ENCODE results near the gene LGI4. TPM values are rescaled to one million over a fixed set of nuclear protein-coding genes. Genes with fewer than 3 reads are reported as not detected.
A peak's percentile ranks its signal among the peaks of the same experiment; 100 is the strongest.

The LGI4 gene
- total and polyA plus RNA-seq, 3 experiments from 2014 or later, result 0.18 TPM; not detected in 2

DNA sequence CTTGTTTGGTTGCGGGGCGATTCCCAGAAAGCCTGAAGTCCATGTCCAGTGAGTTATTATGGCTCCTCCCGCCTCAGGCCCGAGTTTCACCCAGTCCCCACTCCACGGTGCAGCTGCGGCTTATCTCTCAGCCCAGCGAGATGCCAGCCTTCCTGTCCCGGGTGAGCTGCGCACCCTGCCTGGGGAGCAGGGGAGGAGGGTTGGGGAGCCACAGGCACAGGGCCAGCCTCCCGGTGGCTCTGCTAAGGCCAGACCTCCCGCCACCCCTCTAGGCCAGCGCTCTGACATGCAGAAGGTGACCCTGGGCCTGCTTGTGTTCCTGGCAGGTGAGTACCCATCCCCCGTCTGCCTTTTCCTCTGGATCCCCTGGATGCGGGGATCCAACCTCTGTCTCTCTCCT is 15.8 kb downstream of the LGI4 start:
- ChIA-PET POLR2A (no interaction called here), CTCF (interaction anchor here (0.7 kb wide), 1 partner anchor 17 kb away, joined by 3 read pairs; no protein-coding TSS in a partner anchor)
- peaks cover 0 to 2% (median 0%) of the 10 kb centered on the region in 3 donors for H3K36me3 Mint-ChIP-seq
- Histone ChIP-seq H3K27me3 (ENCODE audit: insufficient read depth, low read length, poor library complexity, severe bottlenecking) (no peaks in the 10 kb centered on the region), H3K4me1 (ENCODE audit: insufficient read depth, low read length) (peaks cover 8% of the 10 kb centered on the region), H3K27ac (ENCODE audit: low read depth, low read length) (no peak overlapping the region), H3K36me3 (ENCODE audit: insufficient read depth, low read length) (no peaks in the 10 kb centered on the region), H3K9me3 (ENCODE audit: low read length) (no peaks in the 10 kb centered on the region), H3K4me3 (ENCODE audit: low read length) (no peak overlapping the region)
- peaks cover 3 to 4% of the 10 kb centered on the region in 2 donors for H3K27me3 Mint-ChIP-seq
- H3K4me3 Mint-ChIP-seq, result no peak overlapping the region
- H3K27ac Mint-ChIP-seq, result peak overlapping the region in 2 of 8 donors; percentile 63 to 81
- H3K9me3 Mint-ChIP-seq, result no peaks in the 10 kb centered on the region
- DNase-seq, result no peak
- H3K4me1 Mint-ChIP-seq, result peaks cover 7 to 11% (median 8%) of the 10 kb centered on the region in 3 donors

DNA sequence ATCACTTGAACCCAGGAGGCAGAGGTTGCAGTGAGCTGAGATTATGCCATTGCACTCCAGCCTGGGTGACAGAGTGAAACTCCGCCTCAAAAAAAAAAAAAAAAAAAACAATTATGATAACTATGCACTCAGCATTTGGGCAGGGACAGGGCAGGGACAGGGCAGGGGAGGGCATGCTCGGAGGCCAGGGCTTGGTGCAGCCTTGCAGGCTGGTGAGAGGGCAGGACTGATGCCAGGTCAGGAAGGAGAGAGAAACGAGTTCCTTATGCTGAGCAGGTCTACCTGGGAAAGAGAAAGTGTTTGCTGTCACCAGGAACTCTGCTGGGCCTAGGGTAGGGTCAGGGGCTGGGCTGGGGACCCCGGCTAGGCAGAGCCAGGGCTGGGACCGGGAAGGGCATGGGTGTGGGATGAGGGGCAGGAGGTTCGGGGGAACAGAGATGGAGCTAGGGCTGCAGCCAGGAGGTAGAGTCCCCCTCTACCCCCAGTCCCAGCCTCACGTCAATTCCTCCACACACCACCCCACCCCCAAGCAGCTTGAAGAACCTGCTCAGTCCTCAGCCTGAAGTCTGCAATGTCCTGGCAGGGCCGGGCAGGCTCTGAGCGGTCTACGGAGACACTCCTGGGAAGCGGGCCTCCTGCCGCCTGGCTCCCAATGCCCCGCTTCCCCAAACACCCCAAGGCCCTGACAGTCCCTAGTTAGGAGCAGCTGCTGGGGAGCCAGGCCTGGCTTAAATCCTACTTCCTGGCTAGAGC is 16.4 kb downstream of the LGI4 start:
- no peak for DNase-seq
- Histone ChIP-seq H3K36me3 (ENCODE audit: insufficient read depth, low read length) (no peaks in the 10 kb centered on the region), H3K4me3 (ENCODE audit: low read length) (no peak overlapping the region), H3K9me3 (ENCODE audit: low read length) (no peaks in the 10 kb centered on the region), H3K27ac (ENCODE audit: low read depth, low read length) (no peak overlapping the region), H3K4me1 (ENCODE audit: insufficient read depth, low read length) (peaks cover 8% of the 10 kb centered on the region), H3K27me3 (ENCODE audit: insufficient read depth, low read length, poor library complexity, severe bottlenecking) (no peaks in the 10 kb centered on the region)
- H3K36me3 Mint-ChIP-seq, result peaks cover 0 to 2% (median 0%) of the 10 kb centered on the region in 3 donors
- H3K27me3 Mint-ChIP-seq, result peaks cover 0 to 3% of the 10 kb centered on the region in 2 donors
- H3K4me1 Mint-ChIP-seq, result peaks cover 5 to 6% (median 5%) of the 10 kb centered on the region in 3 donors
- ChIA-PET POLR2A (no interaction called here), CTCF (interaction anchor here (1.8 kb wide), 1 partner anchor 52 kb away, joined by 5 read pairs; no protein-coding TSS in a partner anchor)
- H3K27ac Mint-ChIP-seq, result peak overlapping the region in 1 of 8 donors; percentile 63
- no peak overlapping the region for H3K4me3 Mint-ChIP-seq
- H3K9me3 Mint-ChIP-seq, result no peaks in the 10 kb centered on the region

DNA sequence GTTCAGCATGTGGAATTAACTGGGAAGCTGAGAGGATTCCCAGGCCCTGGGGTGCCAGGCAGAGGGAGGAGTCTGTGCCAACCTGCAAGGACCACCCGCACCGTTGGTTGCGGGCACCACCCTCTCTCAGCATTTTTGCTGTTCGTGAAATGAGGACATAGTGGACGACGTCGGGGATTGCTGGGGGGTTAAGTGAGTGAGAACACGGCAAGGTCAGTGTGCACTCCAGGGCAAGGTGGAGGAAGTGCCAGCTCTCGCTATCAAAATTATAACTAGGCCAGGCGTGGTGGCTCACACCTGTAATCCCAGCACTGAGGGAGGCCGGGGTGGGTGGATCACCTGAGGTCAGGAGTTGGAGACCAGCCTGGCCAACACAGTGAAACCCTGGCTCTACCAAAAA is 17.1 kb downstream of the LGI4 start:
- no peak overlapping the region for H3K27ac ChIP-seq (ENCODE audit: low read depth, low read length)
- H3K4me3 ChIP-seq (ENCODE audit: low read length), result no peak overlapping the region
- no peaks in the 10 kb centered on the region for H3K36me3 ChIP-seq (ENCODE audit: insufficient read depth, low read length)
- Mint-ChIP-seq H3K27ac (no peak overlapping the region), H3K4me1 (peaks cover 5 to 6% (median 5%) of the 10 kb centered on the region in 3 donors), H3K4me3 (no peak overlapping the region), H3K9me3 (no peaks in the 10 kb centered on the region), H3K27me3 (peaks cover 0 to 3% of the 10 kb centered on the region in 2 donors), H3K36me3 (peaks cover 0 to 2% (median 0%) of the 10 kb centered on the region in 3 donors)
- H3K9me3 ChIP-seq (ENCODE audit: low read length), result no peaks in the 10 kb centered on the region
- no peaks in the 10 kb centered on the region for H3K27me3 ChIP-seq (ENCODE audit: insufficient read depth, low read length, poor library complexity, severe bottlenecking)
- ChIA-PET POLR2A (no interaction called here), CTCF (interaction anchor here (1.8 kb wide), 1 partner anchor 51 kb away, joined by 5 read pairs; no protein-coding TSS in a partner anchor)
- peaks cover 8% of the 10 kb centered on the region for H3K4me1 ChIP-seq (ENCODE audit: insufficient read depth, low read length)
- no peak for DNase-seq

DNA sequence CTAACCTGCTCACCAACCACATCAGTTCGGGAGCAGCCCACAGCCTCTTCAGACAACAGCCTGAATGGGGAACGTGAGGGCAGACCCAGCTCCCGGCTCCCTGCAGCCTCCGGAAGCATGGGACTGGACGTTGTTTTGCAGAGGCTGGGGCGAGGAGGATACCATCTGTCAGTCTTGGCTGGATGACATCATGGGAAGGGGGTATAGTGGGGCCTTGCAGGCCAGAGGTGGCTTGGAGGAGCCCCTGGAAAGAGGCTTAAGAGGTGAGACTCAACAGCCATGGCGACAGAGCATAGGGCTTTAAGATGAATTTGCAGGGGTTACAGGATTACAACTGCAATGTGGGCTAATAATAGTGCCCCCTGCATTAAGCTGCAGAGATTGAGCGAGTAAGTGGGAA is 17.7 kb downstream of the LGI4 start:
- Histone ChIP-seq H3K27ac (ENCODE audit: low read depth, low read length) (no peak overlapping the region), H3K36me3 (ENCODE audit: insufficient read depth, low read length) (no peaks in the 10 kb centered on the region), H3K27me3 (ENCODE audit: insufficient read depth, low read length, poor library complexity, severe bottlenecking) (no peaks in the 10 kb centered on the region), H3K9me3 (ENCODE audit: low read length) (no peaks in the 10 kb centered on the region), H3K4me3 (ENCODE audit: low read length) (no peak overlapping the region), H3K4me1 (ENCODE audit: insufficient read depth, low read length) (peaks cover 8% of the 10 kb centered on the region)
- ChIA-PET POLR2A (no interaction called here), CTCF (interaction anchor here (1.7 to 1.8 kb wide), 2 partner anchors 24 to 51 kb away, joined by 5 read pairs; no protein-coding TSS in a partner anchor)
- Mint-ChIP-seq H3K27ac (no peak overlapping the region), H3K27me3 (peaks cover under 1 to 3% of the 10 kb centered on the region in 2 donors), H3K4me3 (no peak overlapping the region), H3K4me1 (peaks cover 5 to 6% (median 5%) of the 10 kb centered on the region in 3 donors), H3K36me3 (peaks cover 0 to 2% (median 0%) of the 10 kb centered on the region in 3 donors), H3K9me3 (no peaks in the 10 kb centered on the region)
- DNase-seq, result no peak

DNA sequence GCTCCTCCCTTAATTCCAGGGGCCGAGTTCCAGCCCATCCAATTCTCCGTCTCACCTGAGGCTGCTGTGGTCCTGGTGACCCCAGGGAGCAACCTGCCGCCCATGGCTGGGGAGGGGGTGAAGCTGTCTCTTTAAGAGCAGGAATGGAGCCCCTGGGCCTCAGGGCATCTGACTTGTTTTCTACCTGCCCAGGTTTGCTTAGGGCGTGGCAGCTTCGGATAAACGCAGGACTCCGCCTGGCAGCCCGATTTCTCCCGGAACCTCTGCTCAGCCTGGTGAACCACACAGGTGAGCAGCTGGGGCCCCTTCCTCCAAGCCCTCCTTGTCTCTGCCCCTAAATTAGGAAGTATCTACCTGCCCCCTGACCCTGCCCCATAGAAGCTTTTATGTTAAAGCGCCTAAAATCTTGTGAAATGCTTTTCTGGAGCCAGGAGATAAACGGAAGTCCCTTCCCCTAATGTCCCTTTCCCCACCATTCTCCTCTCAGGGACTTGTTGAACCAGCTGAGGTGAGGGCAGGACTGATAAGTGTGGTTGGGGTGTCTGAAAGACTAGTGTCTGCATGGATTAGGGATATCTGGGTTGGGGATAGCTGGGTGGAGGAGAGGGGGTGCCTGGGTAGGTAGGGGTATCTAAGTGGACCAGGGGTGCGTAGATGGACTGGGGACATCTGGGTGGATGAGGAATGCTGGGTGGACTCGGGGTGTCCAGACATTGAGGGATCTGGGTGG is 18.6 kb downstream of the LGI4 start:
- Histone ChIP-seq H3K27ac (ENCODE audit: low read depth, low read length) (no peak overlapping the region), H3K4me1 (ENCODE audit: insufficient read depth, low read length) (peaks cover 8% of the 10 kb centered on the region), H3K36me3 (ENCODE audit: insufficient read depth, low read length) (no peaks in the 10 kb centered on the region), H3K9me3 (ENCODE audit: low read length) (no peaks in the 10 kb centered on the region), H3K27me3 (ENCODE audit: insufficient read depth, low read length, poor library complexity, severe bottlenecking) (no peaks in the 10 kb centered on the region), H3K4me3 (ENCODE audit: low read length) (no peak overlapping the region)
- no peak overlapping the region for H3K4me3 Mint-ChIP-seq
- H3K4me1 Mint-ChIP-seq, result peaks cover 5 to 6% (median 5%) of the 10 kb centered on the region in 3 donors
- peak overlapping the region in 2 of 8 donors; percentile 44 to 46 for H3K27ac Mint-ChIP-seq
- H3K9me3 Mint-ChIP-seq, result no peaks in the 10 kb centered on the region
- ChIA-PET POLR2A (no interaction called here), CTCF (interaction anchor here (1.7 to 1.8 kb wide), 3 partner anchors 25 to 72 kb away, joined by 4 to 5 read pairs (median 5); no protein-coding TSS in a partner anchor)
- no peak for DNase-seq
- H3K36me3 Mint-ChIP-seq, result peaks cover 0 to 2% (median 0%) of the 10 kb centered on the region in 3 donors
- peaks cover 4 to 5% of the 10 kb centered on the region in 2 donors for H3K27me3 Mint-ChIP-seq

DNA sequence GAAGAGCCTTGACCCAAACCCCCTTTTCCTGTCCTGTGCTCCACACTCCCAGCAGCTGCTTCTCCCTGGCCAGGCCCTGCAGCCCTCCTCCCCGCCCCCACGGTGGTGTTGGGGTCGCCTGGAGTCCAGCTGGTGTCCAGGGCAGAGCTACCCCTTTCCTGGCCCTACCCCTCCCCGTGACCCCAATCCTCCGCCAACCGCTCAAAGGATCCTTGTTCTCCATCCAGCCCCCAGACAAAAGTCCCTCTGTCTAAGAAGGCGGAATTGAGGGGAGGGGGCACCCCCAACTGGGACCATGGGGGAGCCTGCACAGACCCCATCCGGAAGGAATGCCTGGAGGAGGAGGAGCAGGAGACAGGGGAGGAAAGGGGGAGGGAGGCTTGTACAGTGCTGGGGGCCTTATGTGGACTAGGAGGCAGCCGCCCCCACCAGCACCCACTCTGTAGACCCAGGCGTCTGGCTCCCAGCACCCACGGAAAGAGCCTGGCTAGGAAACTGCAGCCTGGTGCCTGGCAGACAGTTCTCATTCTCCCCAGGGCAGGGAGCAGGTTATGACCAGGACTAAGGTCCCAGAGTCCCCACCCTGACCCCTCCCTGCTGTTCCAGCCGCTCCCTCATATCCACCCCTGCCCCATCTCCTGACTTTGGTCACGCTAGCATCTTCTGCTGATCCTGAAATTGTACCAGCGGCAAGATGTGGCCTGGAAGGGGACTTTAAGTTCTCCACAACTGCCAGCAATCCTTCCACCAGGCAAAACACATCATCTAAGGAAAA is 19.5 kb downstream of the LGI4 start, which contains the start of gene FXYD3:
Gene FXYD3 (plus strand): TSS at position 647 of the 775 bp plus-strand sequence. CDS start 3,554 bp downstream, outside the sequence.
- peaks cover 0 to 2% (median 0%) of the 10 kb centered on the region in 3 donors for H3K36me3 Mint-ChIP-seq
- CTCF ChIA-PET, result interaction anchor here (0.9 to 1.7 kb wide), 10 partner anchors 9 to 159 kb away, joined by 3 to 6 read pairs (median 4); partner anchors contain the start of gene LGI4

DNA sequence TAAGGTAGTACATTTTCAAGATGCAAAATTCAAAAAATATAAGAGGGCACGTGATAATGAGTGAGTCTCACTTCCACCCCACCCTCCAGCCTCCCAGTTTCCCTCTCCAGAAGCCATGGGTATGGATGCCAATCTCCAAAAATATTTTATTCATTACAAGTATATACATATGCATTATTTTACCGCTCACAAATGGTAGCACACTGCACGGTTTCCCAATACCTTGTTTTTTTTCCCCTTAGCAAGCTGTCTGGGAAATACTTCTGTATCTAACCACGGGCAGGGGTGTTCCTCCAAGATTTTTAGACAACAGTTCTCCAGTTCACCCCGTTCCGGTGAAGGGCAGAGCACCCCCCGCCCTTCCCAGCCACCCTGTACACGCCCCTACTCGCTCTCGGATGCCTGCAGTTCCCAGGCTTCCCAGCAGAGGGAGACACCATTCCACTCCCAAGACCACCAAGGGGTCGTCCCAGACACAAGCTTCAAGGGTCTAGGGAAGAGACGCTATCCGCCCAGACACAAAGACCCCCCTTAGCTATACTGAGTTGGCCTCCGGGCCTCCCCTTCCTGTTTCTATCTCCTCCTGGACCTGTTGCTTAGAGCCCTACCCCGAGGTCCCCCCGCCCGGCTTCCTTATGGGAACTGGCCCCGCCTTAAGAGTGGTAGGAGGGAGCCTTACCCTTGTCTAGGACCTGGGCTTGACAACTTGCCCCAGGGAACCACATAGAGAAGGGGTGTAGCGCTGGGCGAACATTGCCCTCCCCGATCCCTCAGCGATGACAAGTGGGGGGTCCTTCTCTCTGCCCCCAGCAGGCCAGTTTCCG is 20.3 kb downstream of the LGI4 start:
- POLR2A ChIA-PET, result no interaction called here

More for the DNA sequence above, 19.5 kb downstream of the LGI4 start, which contains the start of gene FXYD3:
- Histone ChIP-seq H3K4me3 (ENCODE audit: low read length) (no peak within 1 kb of the TSS), H3K27me3 (ENCODE audit: insufficient read depth, low read length, poor library complexity, severe bottlenecking) (no peaks in the 10 kb centered on the region), H3K36me3 (ENCODE audit: insufficient read depth, low read length) (no peaks in the 10 kb centered on the region), H3K4me1 (ENCODE audit: insufficient read depth, low read length) (peaks cover 8% of the 10 kb centered on the region), H3K9me3 (ENCODE audit: low read length) (no peaks in the 10 kb centered on the region), H3K27ac (ENCODE audit: low read depth, low read length) (no peak within 1 kb of the TSS)
- Mint-ChIP-seq H3K27ac (peak within 1 kb of the TSS in 3 of 8 donors; percentile 46 to 74 (median 66)), H3K4me3 (peak within 1 kb of the TSS in 2 of 7 donors; percentile 32 to 65), H3K9me3 (no peaks in the 10 kb centered on the region), H3K27me3 (peaks cover 5 to 8% of the 10 kb centered on the region in 2 donors), H3K4me1 (peaks cover 5 to 6% (median 5%) of the 10 kb centered on the region in 3 donors)
- POLR2A ChIA-PET, result no interaction called here
- DNase-seq, result no peak

More for the DNA sequence above, 20.3 kb downstream of the LGI4 start:
- H3K36me3 Mint-ChIP-seq, result peaks cover 0 to 2% (median 0%) of the 10 kb centered on the region in 3 donors
- H3K4me1 Mint-ChIP-seq, result peaks cover 5 to 6% (median 5%) of the 10 kb centered on the region in 3 donors
- Histone ChIP-seq H3K27me3 (ENCODE audit: insufficient read depth, low read length, poor library complexity, severe bottlenecking) (no peaks in the 10 kb centered on the region), H3K9me3 (ENCODE audit: low read length) (no peaks in the 10 kb centered on the region), H3K27ac (ENCODE audit: low read depth, low read length) (no peak overlapping the region), H3K4me3 (ENCODE audit: low read length) (no peak overlapping the region), H3K4me1 (ENCODE audit: insufficient read depth, low read length) (peaks cover 8% of the 10 kb centered on the region), H3K36me3 (ENCODE audit: insufficient read depth, low read length) (no peaks in the 10 kb centered on the region)
- peaks cover 5 to 8% of the 10 kb centered on the region in 2 donors for H3K27me3 Mint-ChIP-seq
- CTCF ChIA-PET, result interaction anchor here (0.9 to 1.6 kb wide), 8 partner anchors 10 to 160 kb away, joined by 3 to 6 read pairs (median 4); partner anchors contain the start of gene LGI4
- H3K9me3 Mint-ChIP-seq, result no peaks in the 10 kb centered on the region
- peak overlapping the region in 2 of 7 donors; percentile 32 to 65 for H3K4me3 Mint-ChIP-seq
- H3K27ac Mint-ChIP-seq, result peak overlapping the region in 1 of 8 donors; percentile 74
- DNase-seq, result peak; percentile 41 to 78 (median 56)
